Measurements from ENCODE around the gene COLEC12.

COLEC12 gene

DNA sequence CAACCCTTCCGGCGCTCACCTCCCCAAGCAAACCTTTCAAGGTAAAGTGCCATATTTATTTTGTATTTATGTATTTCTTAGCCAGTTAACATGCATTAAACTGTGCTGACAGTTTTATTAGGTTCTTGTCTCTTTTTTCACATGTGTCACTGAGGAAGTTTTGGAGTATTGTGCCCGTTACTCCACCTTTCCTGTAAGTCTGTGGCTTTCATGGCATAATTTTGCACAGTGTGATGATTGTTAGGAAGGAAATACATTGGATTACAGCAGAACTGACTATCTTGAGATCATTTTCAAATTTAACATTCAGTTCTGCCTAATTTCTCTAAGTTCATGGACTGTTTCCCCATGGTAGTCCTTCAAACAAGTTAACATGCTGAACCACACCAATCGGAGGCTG is 67.7 kb downstream of the COLEC12 start:
- no peak overlapping the region for H2AFZ ChIP-seq (ENCODE audit: low read depth, low read length)

GRCh38 chr18:429030-429429 is 71.5 kb downstream of the COLEC12 start:
- no peak overlapping the region for H3K18ac ChIP-seq (ENCODE audit: low read depth in 1 of 2, low read length in 2 of 2)
- H3K4me1 ChIP-seq (ENCODE audit: control insufficient read depth, insufficient read depth, low read depth, low read length): peaks cover 11% of the 10 kb centered on the region
- no peak overlapping the region for H3K14ac ChIP-seq (ENCODE audit: low read length in 2 of 2)
- H3K4me2 ChIP-seq (ENCODE audit: low read length, poor library complexity, severe bottlenecking): no peak overlapping the region
- H3K9me3 ChIP-seq (ENCODE audit: control insufficient read depth, low read length): no peaks in the 10 kb centered on the region
- peaks cover 2% of the 10 kb centered on the region for H3K79me1 ChIP-seq (replicated peaks; ENCODE audit: low read length, poor library complexity, severe bottlenecking)
- no peak overlapping the region for H2BK5ac ChIP-seq (ENCODE audit: low read depth, low read length, poor library complexity, severe bottlenecking)
- no peak overlapping the region for H4K8ac ChIP-seq (ENCODE audit: low read length)
- WGBS: no CpG with 5 or more reads among the region's 1 CpG
- no peak overlapping the region for H2BK15ac ChIP-seq (ENCODE audit: low read depth, poor library complexity, severe bottlenecking)
- H4K91ac ChIP-seq (ENCODE audit: low read length): no peak overlapping the region
- no peak overlapping the region for H2BK120ac ChIP-seq (ENCODE audit: low read depth, low read length)
- H3K36me3 ChIP-seq (ENCODE audit: control insufficient read depth in 1 of 2, insufficient read depth in 2 of 2, low read depth in 1 of 2, low read length in 2 of 2): no peaks in the 10 kb centered on the region
- no peak overlapping the region for H2AK5ac ChIP-seq (ENCODE audit: low read length, severe bottlenecking)
- no peak overlapping the region for H2AFZ ChIP-seq (ENCODE audit: low read depth, low read length)
- no peak overlapping the region for H3K4ac ChIP-seq (ENCODE audit: low read depth in 1 of 2, low read length in 2 of 2)
- no peak overlapping the region for H3K23ac ChIP-seq (ENCODE audit: low read length in 2 of 2)
- no peak overlapping the region for H3K27ac ChIP-seq (ENCODE audit: low read length, poor library complexity, severe bottlenecking)
- no peak overlapping the region for H2BK12ac ChIP-seq (ENCODE audit: low read length in 2 of 2)
- no peaks in the 10 kb centered on the region for H3K27me3 ChIP-seq (ENCODE audit: control insufficient read depth in 1 of 2, insufficient read depth in 1 of 2, low read length in 2 of 2)
- no peak overlapping the region for H3K4me3 ChIP-seq (ENCODE audit: insufficient read depth in 1 of 2, low read depth in 1 of 2, low read length in 2 of 2)
- H3K9ac ChIP-seq (ENCODE audit: low read length): peak overlapping the region; percentile 32
- DNase-seq: no peak

More for the DNA sequence above, 67.7 kb downstream of the COLEC12 start:
- Histone ChIP-seq H2BK15ac (ENCODE audit: low read depth, poor library complexity, severe bottlenecking) (no peak overlapping the region), H3K4ac (ENCODE audit: low read depth in 1 of 2, low read length in 2 of 2) (no peak overlapping the region), H3K27ac (ENCODE audit: low read length, poor library complexity, severe bottlenecking) (no peak overlapping the region), H3K4me3 (ENCODE audit: insufficient read depth in 1 of 2, low read depth in 1 of 2, low read length in 2 of 2) (peak overlapping the region in 1 of 2 experiments; percentile 35), H2BK5ac (ENCODE audit: low read depth, low read length, poor library complexity, severe bottlenecking) (no peak overlapping the region), H3K4me2 (ENCODE audit: low read length, poor library complexity, severe bottlenecking) (no peak overlapping the region), H3K4me1 (ENCODE audit: control insufficient read depth, insufficient read depth, low read depth, low read length) (peaks cover 8% of the 10 kb centered on the region), H3K36me3 (ENCODE audit: control insufficient read depth in 1 of 2, insufficient read depth in 2 of 2, low read depth in 1 of 2, low read length in 2 of 2) (peaks cover 0 to 13% of the 10 kb centered on the region in 2 experiments), H4K8ac (ENCODE audit: low read length) (no peak overlapping the region), H3K27me3 (ENCODE audit: control insufficient read depth in 1 of 2, insufficient read depth in 1 of 2, low read length in 2 of 2) (no peaks in the 10 kb centered on the region), H3K18ac (ENCODE audit: low read depth in 1 of 2, low read length in 2 of 2) (no peak overlapping the region), H2AK5ac (ENCODE audit: low read length, severe bottlenecking) (no peak overlapping the region), H3K9ac (ENCODE audit: low read length) (peak overlapping the region; percentile 69), H3K23ac (ENCODE audit: low read length in 2 of 2) (no peak overlapping the region), H3K79me1 (replicated peaks; ENCODE audit: low read length, poor library complexity, severe bottlenecking) (peaks cover 2% of the 10 kb centered on the region), H2BK120ac (ENCODE audit: low read depth, low read length) (no peak overlapping the region), H3K9me3 (ENCODE audit: control insufficient read depth, low read length) (no peaks in the 10 kb centered on the region), H4K91ac (ENCODE audit: low read length) (no peak overlapping the region), H3K14ac (ENCODE audit: low read length in 2 of 2) (no peak overlapping the region), H2BK12ac (ENCODE audit: low read length in 2 of 2) (no peak overlapping the region)
- WGBS: 91% methylated on average over 2 of the region's 4 CpGs
- no peak for DNase-seq

- Histone ChIP-seq H2AFZ (ENCODE audit: low read depth, low read length) (no peak overlapping the region), H3K4me3 (ENCODE audit: insufficient read depth in 1 of 2, low read depth in 1 of 2, low read length in 2 of 2) (no peak overlapping the region)
Observed at GRCh38 chr18:427005-427404, 73.5 kb downstream of the COLEC12 start.

GRCh38 chr18:425106-425745 is 75.3 kb downstream of the COLEC12 start:
- no peak overlapping the region for H3K4ac ChIP-seq (ENCODE audit: low read depth in 1 of 2, low read length in 2 of 2)
- peaks cover 13% of the 10 kb centered on the region for H3K4me1 ChIP-seq (ENCODE audit: control insufficient read depth, insufficient read depth, low read depth, low read length)
- H3K23ac ChIP-seq (ENCODE audit: low read length in 2 of 2): no peak overlapping the region
- H3K4me3 ChIP-seq (ENCODE audit: insufficient read depth in 1 of 2, low read depth in 1 of 2, low read length in 2 of 2): no peak overlapping the region
- H2BK5ac ChIP-seq (ENCODE audit: low read depth, low read length, poor library complexity, severe bottlenecking): no peak overlapping the region
- DNase-seq: no peak
- peak overlapping the region; percentile 66 for H2AK5ac ChIP-seq (ENCODE audit: low read length, severe bottlenecking)
- no peaks in the 10 kb centered on the region for H3K36me3 ChIP-seq (ENCODE audit: control insufficient read depth in 1 of 2, insufficient read depth in 2 of 2, low read depth in 1 of 2, low read length in 2 of 2)
- no peak overlapping the region for H2BK120ac ChIP-seq (ENCODE audit: low read depth, low read length)
- H3K14ac ChIP-seq (ENCODE audit: low read length in 2 of 2): no peak overlapping the region
- H3K79me1 ChIP-seq (replicated peaks; ENCODE audit: low read length, poor library complexity, severe bottlenecking): no peaks in the 10 kb centered on the region
- H2BK15ac ChIP-seq (ENCODE audit: low read depth, poor library complexity, severe bottlenecking): no peak overlapping the region
- no peaks in the 10 kb centered on the region for H3K27me3 ChIP-seq (ENCODE audit: control insufficient read depth in 1 of 2, insufficient read depth in 1 of 2, low read length in 2 of 2)
- no peak overlapping the region for H3K9ac ChIP-seq (ENCODE audit: low read length)
- no peak overlapping the region for H3K27ac ChIP-seq (ENCODE audit: low read length, poor library complexity, severe bottlenecking)
- no peak overlapping the region for H4K8ac ChIP-seq (ENCODE audit: low read length)
- H3K4me2 ChIP-seq (ENCODE audit: low read length, poor library complexity, severe bottlenecking): no peak overlapping the region
- no peaks in the 10 kb centered on the region for H3K9me3 ChIP-seq (ENCODE audit: control insufficient read depth, low read length)
- H2BK12ac ChIP-seq (ENCODE audit: low read length in 2 of 2): no peak overlapping the region
- no peak overlapping the region for H2AFZ ChIP-seq (ENCODE audit: low read depth, low read length)
- 91% methylated on average over 5 of the region's 7 CpGs for WGBS
- no peak overlapping the region for H3K18ac ChIP-seq (ENCODE audit: low read depth in 1 of 2, low read length in 2 of 2)
- no peak overlapping the region for H4K91ac ChIP-seq (ENCODE audit: low read length)

More at GRCh38 chr18:427005-427404, 73.5 kb downstream of the COLEC12 start:
- Histone ChIP-seq H4K91ac (ENCODE audit: low read length) (no peak overlapping the region), H4K8ac (ENCODE audit: low read length) (no peak overlapping the region), H3K18ac (ENCODE audit: low read depth in 1 of 2, low read length in 2 of 2) (no peak overlapping the region), H3K27ac (ENCODE audit: low read length, poor library complexity, severe bottlenecking) (no peak overlapping the region), H3K36me3 (ENCODE audit: control insufficient read depth in 1 of 2, insufficient read depth in 2 of 2, low read depth in 1 of 2, low read length in 2 of 2) (no peaks in the 10 kb centered on the region), H3K4me2 (ENCODE audit: low read length, poor library complexity, severe bottlenecking) (no peak overlapping the region), H2BK120ac (ENCODE audit: low read depth, low read length) (no peak overlapping the region), H2BK15ac (ENCODE audit: low read depth, poor library complexity, severe bottlenecking) (no peak overlapping the region), H3K9me3 (ENCODE audit: control insufficient read depth, low read length) (no peaks in the 10 kb centered on the region), H2AK5ac (ENCODE audit: low read length, severe bottlenecking) (peak overlapping the region; percentile 39), H3K4ac (ENCODE audit: low read depth in 1 of 2, low read length in 2 of 2) (no peak overlapping the region), H3K79me1 (replicated peaks; ENCODE audit: low read length, poor library complexity, severe bottlenecking) (peaks cover 2% of the 10 kb centered on the region), H3K9ac (ENCODE audit: low read length) (peak overlapping the region; percentile 55), H2BK5ac (ENCODE audit: low read depth, low read length, poor library complexity, severe bottlenecking) (no peak overlapping the region), H3K4me1 (ENCODE audit: control insufficient read depth, insufficient read depth, low read depth, low read length) (peaks cover 8% of the 10 kb centered on the region), H2BK12ac (ENCODE audit: low read length in 2 of 2) (peak overlapping the region in 1 of 2 experiments; percentile 42), H3K14ac (ENCODE audit: low read length in 2 of 2) (no peak overlapping the region), H3K27me3 (ENCODE audit: control insufficient read depth in 1 of 2, insufficient read depth in 1 of 2, low read length in 2 of 2) (no peaks in the 10 kb centered on the region), H3K23ac (ENCODE audit: low read length in 2 of 2) (no peak overlapping the region)
- 72% methylated on average over 8 of the region's 8 CpGs for WGBS
- peak; percentile 50 for DNase-seq

All from mesenchymal stem cell (in vitro differentiated cells and primary cell).